Left ventricle myocardium inferior (tissue), 1 donor: ENCODE results near the gene CBR1. TPM values are rescaled to one million over a fixed set of nuclear protein-coding genes. Genes with fewer than 3 reads are reported as not detected.
"Not testable (repeated sequence)": the region's sequence is repeated elsewhere in the genome, so short reads cannot be mapped to it uniquely, and the experiment has no call there.

Source experiments
- DNase-seq: peaks from one replicate; pipeline ENCODE4 v3.0.0-alpha.2; 2020
- H3K27ac ChIP-seq: fragments of 200-600 bp; replicated peaks from 2 replicates; pipeline ENCODE4 v1.8.0; 2021
- H3K27me3 ChIP-seq: fragments of 200-600 bp; 2 replicates; pipeline ENCODE4 v1.8.0; 2021; ENCODE audit warnings: low read depth
- H3K36me3 ChIP-seq: fragments of 200-600 bp; 2 replicates; pipeline ENCODE4 v1.8.0; 2021
- H3K4me1 ChIP-seq: fragments of 200-600 bp; 2 replicates; pipeline ENCODE4 v1.8.0; 2021
- H3K4me3 ChIP-seq: fragments of 200-600 bp; 2 replicates; pipeline ENCODE4 v1.8.0; 2021; ENCODE audit warnings: mild to moderate bottlenecking, moderate library complexity
- H3K9me3 ChIP-seq: fragments of 200-600 bp; replicated peaks from 2 replicates; pipeline ENCODE4 v1.8.0; 2021
- CTCF ChIP-seq: fragments of 200-600 bp; IDR thresholded peaks from 2 replicates; pipeline ENCODE4 v1.8.0; 2021; ENCODE audit warnings: antibody characterized with exemption, mild to moderate bottlenecking, borderline replicate concordance
- intact Hi-C: fragments of 100-400 bp; cut with micrococcal nuclease; formaldehyde crosslinking; loops from one replicate; pipeline ENCODE4 v1.11.0; 2022
- total RNA-seq: library from RNA; stranded (reverse); fragmentation: NEBNext Ultra II Directional; extraction: Animal tissue kit (Norgen Biotek cat#: 25700); gene quantifications from one replicate; pipeline ENCODE4 v1.2.1, GENCODE V29; 2021
- donor health status: DM: no; HTN: yes; CAD: no; lungs with severe emphysema.

Gene CBR1
- total RNA-seq, 1 donor from 2014 or later = 28.1 TPM

- Histone ChIP-seq H3K36me3 (peaks cover 12% of the 10 kb centered on the region), H3K4me3 (peak overlapping the region; percentile 89), H3K27me3 (no peaks in the 10 kb centered on the region), H3K9me3 (peaks cover 5% of the 10 kb centered on the region), H3K4me1 (peaks cover 42% of the 10 kb centered on the region), H3K27ac (peak overlapping the region; percentile 91)
- intact Hi-C loops = no loop called here
- DNase-seq = no peak
- no peak for TF ChIP-seq CTCF
Observed at GRCh38 chr21:36070999-36071398, 1.2 kb downstream of the CBR1 start.

GRCh38 chr21:36072453-36073162 lies 2.8 kb downstream of the CBR1 start:
- peaks cover 42% of the 10 kb centered on the region for H3K4me1 ChIP-seq
- intact Hi-C loops = no loop called here
- peaks cover 5% of the 10 kb centered on the region for H3K9me3 ChIP-seq
- DNase-seq = no peak
- H3K4me3 ChIP-seq = no peak overlapping the region
- H3K27me3 ChIP-seq = no peaks in the 10 kb centered on the region
- H3K27ac ChIP-seq = no peak overlapping the region
- peaks cover 12% of the 10 kb centered on the region for H3K36me3 ChIP-seq
- TF ChIP-seq CTCF = no peak

GRCh38 chr21:36073181-36073580 lies 3.4 kb downstream of the CBR1 start:
- Histone ChIP-seq H3K4me1 (peaks cover 42% of the 10 kb centered on the region), H3K36me3 (peaks cover 12% of the 10 kb centered on the region), H3K27ac (peak overlapping the region; percentile 28), H3K9me3 (peaks cover 5% of the 10 kb centered on the region), H3K27me3 (no peaks in the 10 kb centered on the region), H3K4me3 (no peak overlapping the region)
- intact Hi-C loops = no loop called here
- DNase-seq = no peak
- TF ChIP-seq CTCF = no peak

- Histone ChIP-seq H3K4me1 (peaks cover 42% of the 10 kb centered on the region), H3K36me3 (peaks cover 12% of the 10 kb centered on the region)
- H3K4me3 ChIP-seq, intact Hi-C loops, H3K27ac ChIP-seq, H3K9me3 ChIP-seq, DNase-seq, H3K27me3 ChIP-seq: not testable (repeated sequence)
Observed at GRCh38 chr21:36073911-36074310, 4.1 kb downstream of the CBR1 start.

- H3K27ac ChIP-seq = no peak overlapping the region
- no peaks in the 10 kb centered on the region for H3K27me3 ChIP-seq
- no peak for DNase-seq
- intact Hi-C loops = no loop called here
- no peak overlapping the region for H3K4me3 ChIP-seq
- TF ChIP-seq CTCF = no peak
- peaks cover 31% of the 10 kb centered on the region for H3K4me1 ChIP-seq
- peaks cover 12% of the 10 kb centered on the region for H3K36me3 ChIP-seq
- H3K9me3 ChIP-seq = no peaks in the 10 kb centered on the region
Observed at GRCh38 chr21:36075171-36075570, 5.3 kb downstream of the CBR1 start.

- intact Hi-C loops = no loop called here
- no peaks in the 10 kb centered on the region for H3K9me3 ChIP-seq
- H3K36me3 ChIP-seq = peaks cover 12% of the 10 kb centered on the region
- H3K4me1 ChIP-seq = peaks cover 23% of the 10 kb centered on the region
- H3K27me3 ChIP-seq = no peaks in the 10 kb centered on the region
- no peak overlapping the region for H3K4me3 ChIP-seq
- no peak for TF ChIP-seq CTCF
- no peak for DNase-seq
- H3K27ac ChIP-seq = no peak overlapping the region
Observed at GRCh38 chr21:36075953-36076352, 6.1 kb downstream of the CBR1 start.
